Sigmoid colon (tissue), 7 donors: ENCODE measurements around the gene THRSP. TPM values are rescaled to one million over a fixed set of nuclear protein-coding genes. Genes with fewer than 3 reads are reported as not detected.
"Not testable (repeated sequence)": the region's sequence is repeated elsewhere in the genome, so short reads cannot be mapped to it uniquely, and the experiment has no call there.

ENCODE experiments used
- DNase-seq: peaks from one replicate; pipeline ENCODE4 v3.0.0-alpha.2; 2019
- H3K27ac ChIP-seq, 4 donors: fragments of 200-600 bp; sonication (generic); one replicate each; pipeline ENCODE4 v1.5.1; 2016 to 2019; ENCODE audit warnings: mild to moderate bottlenecking in 1 of 4
- H3K27me3 ChIP-seq, 3 donors: fragments of 200-600 bp; sonication (generic); one replicate each; pipeline ENCODE4 v1.5.1; 2019; ENCODE audit warnings: mild to moderate bottlenecking in 1 of 3
- H3K36me3 ChIP-seq, 4 donors: fragments of 200-600 bp; sonication (generic); one replicate each; pipeline ENCODE4 v1.5.1; 2016 to 2019
- H3K4me1 ChIP-seq, 4 donors: fragments of 200-600 bp; sonication (generic); one replicate each; pipeline ENCODE4 v1.5.1; 2017 to 2019
- H3K4me3 ChIP-seq, 4 donors: fragments of 200-600 bp; sonication (generic); one replicate each; pipeline ENCODE4 v1.5.1; 2017 to 2019; ENCODE audit warnings: mild to moderate bottlenecking in 2 of 4, moderate library complexity in 1 of 4
- H3K9me3 ChIP-seq, 4 donors: fragments of 200-600 bp in 3 of 4; sonication (generic) in 3 of 4; one replicate each; pipeline versions ENCODE4 v1.5.1 to v1.6.1; 2013 to 2019
- CTCF ChIP-seq, 4 experiments: fragments of 450-650 bp in 3 of 4; fragments of 200-600 bp in 1 of 4; IDR thresholded peaks; one replicate each; pipeline ENCODE4 v1.5.1; 2016 to 2019; ENCODE audit warnings: antibody characterized with exemption in 4 of 4, mild to moderate bottlenecking in 3 of 4, moderate library complexity in 2 of 4
- EP300 ChIP-seq, 4 donors: sonication (generic); formaldehyde crosslinking; IDR thresholded peaks; one replicate each; pipeline ENCODE4 v1.6.1; 2017; ENCODE audit warnings: antibody characterized with exemption in 4 of 4
- POLR2A ChIP-seq, 2 donors: fragments of 450-650 bp; IDR thresholded peaks; one replicate each; pipeline ENCODE4 v1.6.1; 2016; ENCODE audit warnings: antibody characterized with exemption in 2 of 2, mild to moderate bottlenecking in 2 of 2, moderate library complexity in 2 of 2
- POLR2AphosphoS5 ChIP-seq, 4 donors: sonication (generic); formaldehyde crosslinking; IDR thresholded peaks; one replicate each; pipeline ENCODE4 v1.6.1; 2017; ENCODE audit warnings: antibody characterized with exemption in 4 of 4
- WGBS, 2 donors: extraction: QIAGEN DNeasy Blood & Tissue Kit; methylation state at CpG; one replicate each; pipeline ENCODE4 v1.1.7; 2013; 5-methylcytosine and 5-hydroxymethylcytosine counted together
- intact Hi-C: fragments of 100-400 bp; cut with DNase I; formaldehyde crosslinking; loops from one replicate; pipeline ENCODE4 v1.15.1; 2023
- polyA plus RNA-seq, 3 donors: library from polyadenylated mRNA; stranded (reverse); fragments of 200-250 nt; gene quantifications; one replicate each; pipeline ENCODE4 v1.2.3, GENCODE V29; 2013
- total RNA-seq, 4 donors: library from RNA; depleted of rRNA; stranded (reverse); fragments of >200 nt; gene quantifications; one replicate each; pipeline ENCODE4 v1.1.0, GENCODE V29; 2016
- donor health status: healthy with polysubstance abuse.
- donor health status: Bipolar disorder and iron deficiency.
- donor health status: healthy.

THRSP gene
- total and polyA plus RNA-seq, 7 donors, result 1.8 to 3.4 TPM; not detected in 5

GRCh38 chr11:78071717-78072116 lies 8.1 kb downstream of the THRSP start:
- no peaks in the 10 kb centered on the region for H3K9me3 ChIP-seq
- intact Hi-C loops, result no loop called here
- peaks cover 0 to 33% (median 12%) of the 10 kb centered on the region in 4 donors for H3K4me1 ChIP-seq
- H3K4me3 ChIP-seq, result no peak overlapping the region
- no peak for DNase-seq
- H3K27ac ChIP-seq, result no peak overlapping the region
- TF ChIP-seq POLR2AphosphoS5 (IDR thresholded peaks at IDR 0.05) (no peak), CTCF (IDR thresholded peaks at IDR 0.05) (no peak), POLR2A (IDR thresholded peaks at IDR 0.05) (no peak), EP300 (IDR thresholded peaks at IDR 0.05) (no peak)
- peaks cover 0 to 55% (median 7%) of the 10 kb centered on the region in 4 donors for H3K36me3 ChIP-seq
- 74 to 82% methylated on average over 3 of the region's 3 CpGs for WGBS, 2 donors
- no peaks in the 10 kb centered on the region for H3K27me3 ChIP-seq

- Histone ChIP-seq H3K36me3 (peaks cover 0 to 52% (median 7%) of the 10 kb centered on the region in 4 donors), H3K4me1 (peaks cover 0 to 40% (median 19%) of the 10 kb centered on the region in 4 donors), H3K4me3 (no peak overlapping the region), H3K9me3 (no peaks in the 10 kb centered on the region), H3K27me3 (no peaks in the 10 kb centered on the region), H3K27ac (no peak overlapping the region)
- no peak for TF ChIP-seq EP300 (IDR thresholded peaks at IDR 0.05)
- no peak for TF ChIP-seq CTCF (IDR thresholded peaks at IDR 0.05)
- TF ChIP-seq POLR2AphosphoS5 (IDR thresholded peaks at IDR 0.05), result no peak
- intact Hi-C loops, result no loop called here
- no peak for DNase-seq
- 93 to 94% methylated on average over 4 of the region's 4 CpGs for WGBS, 2 donors
Observed at GRCh38 chr11:78072455-78072854, 8.8 kb downstream of the THRSP start.

GRCh38 chr11:78074756-78075155 lies 11.1 kb downstream of the THRSP start:
- 74 to 88% methylated on average over 6 of the region's 6 CpGs for WGBS, 2 donors
- intact Hi-C loops, result loop anchor here (5.0 kb wide), 1 partner anchor 63 kb away; the partner anchor contains the start of gene ALG8
- Histone ChIP-seq H3K27me3 (no peaks in the 10 kb centered on the region), H3K4me3 (no peak overlapping the region), H3K27ac (no peak overlapping the region), H3K4me1 (peaks cover 0 to 49% (median 35%) of the 10 kb centered on the region in 4 donors), H3K36me3 (peaks cover 0 to 30% (median 5%) of the 10 kb centered on the region in 4 donors), H3K9me3 (no peaks in the 10 kb centered on the region)
- TF ChIP-seq EP300 (IDR thresholded peaks at IDR 0.05) (no peak), POLR2A (IDR thresholded peaks at IDR 0.05) (no peak), POLR2AphosphoS5 (IDR thresholded peaks at IDR 0.05) (no peak), CTCF (IDR thresholded peaks at IDR 0.05) (no peak)
- no peak for DNase-seq

GRCh38 chr11:78076733-78077403 lies 13.2 kb downstream of the THRSP start:
- intact Hi-C loops, result loop anchor here (5.0 kb wide), 1 partner anchor 60 kb away; the partner anchor contains the start of gene ALG8
- Histone ChIP-seq H3K4me1 (peaks cover 0 to 44% (median 38%) of the 10 kb centered on the region in 4 donors), H3K36me3 (peaks cover 0 to 9% (median 2%) of the 10 kb centered on the region in 4 donors), H3K27ac (no peak overlapping the region), H3K9me3 (no peaks in the 10 kb centered on the region), H3K27me3 (no peaks in the 10 kb centered on the region), H3K4me3 (no peak overlapping the region)
- WGBS, 2 donors, result 78 to 90% methylated on average over 6 of the region's 6 CpGs
- TF ChIP-seq POLR2A (IDR thresholded peaks at IDR 0.05), result no peak
- TF ChIP-seq EP300 (IDR thresholded peaks at IDR 0.05), result no peak
- TF ChIP-seq CTCF (IDR thresholded peaks at IDR 0.05), result no peak
- TF ChIP-seq POLR2AphosphoS5 (IDR thresholded peaks at IDR 0.05), result no peak
- no peak for DNase-seq

- H3K4me1 ChIP-seq, result peaks cover 0 to 44% (median 38%) of the 10 kb centered on the region in 4 donors
- intact Hi-C loops, result loop anchor here (5.0 kb wide), 1 partner anchor 60 kb away; the partner anchor contains the start of gene ALG8
- WGBS, 2 donors, result 81 to 85% methylated on average over 4 of the region's 4 CpGs
- not testable (repeated sequence) for H3K27ac ChIP-seq, H3K4me3 ChIP-seq, H3K27me3 ChIP-seq, DNase-seq, H3K36me3 ChIP-seq, H3K9me3 ChIP-seq
Observed at GRCh38 chr11:78077592-78077991, 13.9 kb downstream of the THRSP start.
